Fibroblast of upper back skin (primary cell): ENCODE measurements around the gene WDFY1.

Source experiments
- DNase-seq: peaks from one replicate; pipeline ENCODE4 v3.0.0-alpha.2; 2013

Gene WDFY1, protein sequence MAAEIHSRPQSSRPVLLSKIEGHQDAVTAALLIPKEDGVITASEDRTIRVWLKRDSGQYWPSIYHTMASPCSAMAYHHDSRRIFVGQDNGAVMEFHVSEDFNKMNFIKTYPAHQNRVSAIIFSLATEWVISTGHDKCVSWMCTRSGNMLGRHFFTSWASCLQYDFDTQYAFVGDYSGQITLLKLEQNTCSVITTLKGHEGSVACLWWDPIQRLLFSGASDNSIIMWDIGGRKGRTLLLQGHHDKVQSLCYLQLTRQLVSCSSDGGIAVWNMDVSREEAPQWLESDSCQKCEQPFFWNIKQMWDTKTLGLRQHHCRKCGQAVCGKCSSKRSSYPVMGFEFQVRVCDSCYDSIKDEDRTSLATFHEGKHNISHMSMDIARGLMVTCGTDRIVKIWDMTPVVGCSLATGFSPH

DNA sequence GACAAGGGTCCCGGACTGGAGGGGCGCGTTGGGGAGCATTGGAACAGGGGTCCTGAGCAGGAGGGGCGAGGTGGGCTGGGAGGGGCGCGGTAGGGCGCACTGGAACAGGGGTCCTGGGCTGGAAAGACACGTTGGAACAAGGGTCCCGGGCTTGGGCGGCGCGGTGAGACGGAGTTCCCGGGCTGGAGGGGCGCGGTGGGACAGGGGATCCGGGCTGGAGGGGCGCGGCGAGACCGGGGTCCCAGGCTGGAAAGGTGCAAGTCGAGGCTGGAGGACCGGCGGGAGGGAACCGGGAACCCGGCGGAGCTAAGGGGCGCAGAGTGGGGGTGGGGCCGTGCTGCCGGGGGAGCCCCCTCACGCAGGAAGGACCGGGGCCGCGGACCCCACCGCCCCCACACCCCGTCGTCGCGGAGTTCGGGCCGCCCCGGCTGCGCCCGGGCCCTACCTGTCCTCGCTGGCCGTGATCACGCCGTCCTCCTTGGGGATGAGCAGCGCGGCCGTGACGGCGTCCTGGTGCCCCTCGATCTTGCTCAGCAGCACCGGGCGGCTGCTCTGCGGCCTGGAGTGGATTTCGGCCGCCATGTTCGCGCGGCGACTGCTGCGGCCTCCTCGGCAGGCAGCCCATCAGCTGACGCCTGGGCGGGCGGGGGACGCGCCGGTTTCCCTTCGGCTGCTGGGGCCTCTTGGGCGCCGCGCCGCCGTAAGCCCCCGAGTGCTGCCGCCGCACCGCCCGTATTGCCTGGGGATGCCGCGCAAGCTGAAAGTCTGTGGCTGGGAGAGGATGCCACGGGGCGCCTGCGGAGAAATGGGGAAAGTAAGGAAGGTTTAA lies at the start of gene WDFY1:
WDFY1 (minus strand) TSS at position 633 of the 829 bp plus-strand sequence; CDS start at position 582, 51 bp downstream.
- DNase-seq: peak; percentile 88

DNA sequence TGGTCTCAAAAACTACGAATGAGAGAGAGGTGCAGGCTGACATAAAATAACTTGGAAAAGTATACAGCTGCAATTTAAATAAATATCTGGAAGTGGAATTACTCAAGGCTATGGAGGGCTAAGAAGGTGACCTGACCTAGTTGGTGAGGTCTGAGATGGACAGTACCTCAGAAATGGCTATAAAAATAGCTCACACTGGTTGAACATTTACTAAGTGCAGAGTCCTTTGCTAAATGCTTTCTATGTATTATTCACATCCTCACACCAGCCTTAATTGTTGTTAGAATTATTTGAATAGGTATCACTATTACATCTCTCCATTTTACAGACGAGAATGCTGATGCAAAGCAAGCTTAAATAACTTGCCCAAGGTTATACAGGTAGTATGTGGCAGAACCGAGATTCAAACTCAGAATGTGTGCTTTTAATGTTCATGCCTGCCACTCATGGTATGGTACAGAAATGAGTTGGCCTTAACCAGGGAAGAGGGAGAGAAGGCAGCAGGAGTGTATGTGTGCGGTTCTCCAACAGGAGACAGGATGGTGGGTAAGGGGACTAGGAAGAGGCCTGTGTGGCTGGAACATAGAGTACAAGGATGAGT lies 49.5 kb upstream of the WDFY1 start:
- DNase-seq: no peak

DNA sequence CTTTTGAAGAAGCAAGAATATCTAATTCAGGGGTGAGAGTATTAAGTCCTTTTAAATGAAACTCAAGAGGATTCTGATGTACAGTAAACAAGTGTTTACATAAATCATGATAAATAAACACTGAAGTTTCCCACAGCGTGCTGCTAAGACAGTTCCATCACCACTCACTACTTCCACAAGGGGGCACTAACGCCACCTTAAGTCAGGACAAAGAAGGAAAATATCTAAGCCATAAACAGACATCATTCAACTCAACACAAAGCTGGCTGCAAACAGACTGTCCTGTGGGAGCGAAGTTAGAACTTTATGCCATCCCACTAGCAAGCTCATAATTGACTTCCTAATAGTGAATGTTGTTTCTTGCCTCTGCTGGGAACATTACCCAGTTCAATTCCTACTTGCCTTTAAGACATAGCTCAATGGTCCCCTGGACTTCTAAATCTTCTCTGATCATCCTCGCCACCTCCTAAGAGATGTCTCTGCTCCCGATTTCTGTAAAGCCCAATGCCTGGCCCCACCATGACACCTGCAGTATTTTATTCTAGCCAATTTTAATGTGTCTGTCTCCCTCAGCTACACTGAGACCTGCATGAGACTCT lies 48.6 kb upstream of the WDFY1 start:
- DNase-seq: peak; percentile 84

DNA sequence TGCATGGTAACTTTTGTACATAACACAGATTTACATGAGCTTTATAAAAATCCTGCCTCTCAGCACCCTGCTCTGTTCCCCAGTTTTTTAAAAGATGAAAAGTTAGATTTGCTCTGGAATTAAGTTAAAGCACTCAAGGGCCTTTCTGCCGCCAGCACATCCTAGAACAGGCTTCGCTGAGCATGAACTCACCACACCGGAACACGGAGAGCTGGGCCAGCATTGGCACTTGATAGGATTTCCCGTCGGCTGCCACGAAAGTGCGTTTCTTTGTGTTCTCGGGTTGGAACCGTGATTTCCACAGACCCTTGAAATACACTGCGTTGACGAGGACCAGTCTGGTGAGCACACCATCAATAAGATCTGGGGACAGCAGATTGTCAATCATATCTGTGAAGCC lies 46.5 kb upstream of the WDFY1 start:
- DNase-seq: no peak

DNA sequence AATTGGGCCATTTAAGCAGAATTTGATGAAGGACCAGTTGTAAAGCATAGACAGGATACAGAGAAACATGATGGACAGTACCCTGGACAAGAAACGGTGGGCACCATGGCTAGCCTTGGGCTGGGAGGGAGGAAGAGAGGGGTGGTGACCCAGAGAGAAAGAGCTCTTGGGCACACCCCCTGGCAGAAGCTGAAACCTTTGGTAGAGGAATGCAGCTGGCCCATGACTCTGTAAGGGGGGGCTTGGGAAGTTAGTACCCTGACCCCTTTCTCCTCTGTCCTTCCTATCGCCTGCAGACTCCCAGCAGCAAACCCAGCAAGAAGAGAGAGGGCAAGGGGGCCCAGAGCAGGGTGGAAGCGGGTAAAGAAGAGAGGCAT lies 44.7 kb upstream of the WDFY1 start:
- no peak for DNase-seq

DNA sequence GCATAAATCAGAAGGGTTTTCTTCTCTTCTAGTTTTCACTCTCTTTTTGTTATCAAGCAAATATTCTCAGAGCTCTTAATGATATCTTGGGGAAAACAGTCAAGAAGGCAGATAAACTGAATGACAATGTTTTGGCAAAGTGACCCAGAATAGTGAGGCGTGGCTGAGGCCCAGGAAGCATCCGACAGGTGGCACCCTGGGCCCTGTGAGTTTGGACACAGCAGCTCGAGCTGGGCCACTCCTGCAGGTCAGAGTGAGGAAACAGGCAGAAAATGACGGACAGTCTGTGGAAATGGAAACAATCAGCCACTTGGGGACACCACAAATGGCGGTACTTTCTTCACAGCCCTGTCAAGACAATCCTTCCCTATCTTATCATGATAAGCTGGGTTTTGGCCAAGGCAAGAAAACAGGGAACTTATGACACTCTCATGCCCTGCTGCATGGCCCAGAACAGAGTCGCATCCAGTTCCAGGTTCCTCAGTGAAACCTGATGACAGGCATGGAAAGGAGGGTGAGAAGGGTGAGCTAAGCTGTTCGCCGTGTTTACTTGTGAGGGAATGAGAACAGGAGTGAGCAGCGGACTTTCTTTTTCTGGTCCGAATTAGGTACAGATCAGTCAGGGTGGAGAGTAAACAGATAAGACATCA lies 44.2 kb upstream of the WDFY1 start:
- no peak for DNase-seq

DNA sequence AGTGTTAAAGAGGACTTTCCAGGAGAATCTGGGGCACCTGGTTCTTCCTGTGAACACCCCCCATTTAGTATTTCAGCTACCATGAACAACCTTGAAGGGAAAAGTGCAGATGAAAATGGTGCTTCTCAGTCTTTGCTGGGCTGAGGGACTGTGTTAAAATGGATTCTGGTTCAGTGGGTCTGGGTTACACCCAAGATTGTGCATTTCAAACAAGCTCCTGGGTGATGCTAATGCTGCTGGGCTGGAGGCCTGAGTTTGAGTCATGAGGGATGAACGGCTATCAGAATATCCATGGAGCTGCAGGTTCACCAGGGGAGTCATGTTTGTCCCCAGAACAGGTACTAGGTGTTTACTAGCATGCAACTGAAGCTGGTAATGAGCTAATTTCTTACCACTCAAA lies 36.1 kb upstream of the WDFY1 start:
- DNase-seq: no peak

DNA sequence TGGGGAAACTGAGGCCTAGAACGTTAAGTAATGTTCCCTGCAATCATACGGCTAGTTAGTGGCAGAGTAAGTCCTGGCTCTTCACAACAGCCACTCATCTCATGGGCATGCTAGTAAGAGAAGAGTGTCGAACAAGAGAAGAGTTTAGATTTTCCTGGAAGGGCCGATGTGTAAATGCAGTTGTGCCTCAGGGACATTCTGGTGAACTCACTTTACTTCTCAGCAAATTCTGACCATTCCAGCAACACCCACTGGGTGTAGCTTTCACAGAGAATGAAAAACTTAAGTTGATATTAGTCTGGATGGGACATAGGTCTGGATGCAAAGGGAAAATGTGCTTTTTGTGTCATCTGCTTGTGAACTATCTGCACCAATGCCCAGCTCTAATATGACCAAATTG lies 35.7 kb upstream of the WDFY1 start:
- no peak for DNase-seq

DNA sequence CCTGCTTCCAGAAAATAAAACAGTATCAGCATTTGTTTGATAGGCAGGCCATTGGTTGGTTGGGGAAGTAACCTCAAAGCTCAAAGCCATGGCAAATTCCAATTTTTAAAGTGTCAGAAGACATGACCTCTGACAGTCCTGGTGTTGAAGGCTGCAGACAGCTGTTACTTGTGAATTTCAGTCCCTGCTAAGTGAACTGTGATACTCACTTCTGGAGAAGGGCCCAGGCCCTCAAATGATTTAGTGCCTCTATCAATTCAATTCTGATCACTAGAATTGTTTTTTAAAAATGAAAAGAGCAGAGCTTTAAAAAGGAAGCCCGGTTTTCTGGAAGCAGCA lies 35.2 kb upstream of the WDFY1 start:
- DNase-seq: no peak

DNA sequence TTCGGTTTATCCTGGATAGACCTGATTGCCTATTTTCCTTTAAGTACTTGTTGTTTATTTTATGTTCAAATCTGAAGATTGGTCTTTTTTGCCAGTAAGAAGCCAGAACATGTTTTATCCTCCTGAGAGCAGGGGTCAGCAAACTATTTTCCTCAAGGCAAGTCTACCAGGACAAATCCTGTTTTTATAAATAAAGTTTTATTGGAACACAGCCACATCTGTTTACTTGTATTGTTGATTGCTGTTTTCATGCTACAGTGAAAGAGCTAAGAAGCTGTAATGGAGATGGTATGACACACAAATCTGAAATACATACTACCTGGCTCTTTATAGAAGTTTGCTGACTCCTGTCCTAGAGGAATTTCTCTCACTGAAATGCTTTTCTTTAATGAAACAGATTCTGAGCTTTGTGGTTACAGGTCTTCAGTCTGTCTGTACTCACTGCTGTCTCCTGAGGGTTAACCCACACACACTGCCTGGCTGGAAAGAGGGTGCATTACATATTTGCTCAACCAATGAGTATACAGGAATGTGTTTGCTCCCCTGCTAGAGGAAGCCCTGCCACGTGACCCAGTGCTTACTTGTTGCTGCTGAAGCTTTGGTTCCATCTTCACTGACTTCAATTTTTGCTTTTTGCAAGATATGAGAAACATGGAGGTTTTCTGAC lies 34.7 kb upstream of the WDFY1 start:
- DNase-seq: peak; percentile 81

DNA sequence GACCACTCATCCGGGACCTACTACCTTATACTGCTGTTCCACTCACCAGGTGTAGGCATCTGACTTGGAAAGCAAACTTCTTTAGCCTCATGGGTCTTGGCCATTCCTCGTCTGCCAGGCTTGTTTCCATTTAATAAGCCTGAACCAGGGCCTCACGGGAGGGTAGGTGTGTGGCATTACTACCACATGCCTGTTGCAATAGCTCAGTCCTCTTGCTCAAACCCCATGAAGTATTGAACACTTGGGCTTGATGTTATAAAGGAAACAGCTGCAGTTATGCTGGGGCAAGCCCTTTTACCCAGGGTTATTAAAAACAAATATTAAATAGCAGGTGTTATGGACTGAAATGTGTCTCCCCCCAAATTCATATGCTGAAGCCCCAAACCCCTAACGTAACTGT lies 33.3 kb upstream of the WDFY1 start:
- no peak for DNase-seq

DNA sequence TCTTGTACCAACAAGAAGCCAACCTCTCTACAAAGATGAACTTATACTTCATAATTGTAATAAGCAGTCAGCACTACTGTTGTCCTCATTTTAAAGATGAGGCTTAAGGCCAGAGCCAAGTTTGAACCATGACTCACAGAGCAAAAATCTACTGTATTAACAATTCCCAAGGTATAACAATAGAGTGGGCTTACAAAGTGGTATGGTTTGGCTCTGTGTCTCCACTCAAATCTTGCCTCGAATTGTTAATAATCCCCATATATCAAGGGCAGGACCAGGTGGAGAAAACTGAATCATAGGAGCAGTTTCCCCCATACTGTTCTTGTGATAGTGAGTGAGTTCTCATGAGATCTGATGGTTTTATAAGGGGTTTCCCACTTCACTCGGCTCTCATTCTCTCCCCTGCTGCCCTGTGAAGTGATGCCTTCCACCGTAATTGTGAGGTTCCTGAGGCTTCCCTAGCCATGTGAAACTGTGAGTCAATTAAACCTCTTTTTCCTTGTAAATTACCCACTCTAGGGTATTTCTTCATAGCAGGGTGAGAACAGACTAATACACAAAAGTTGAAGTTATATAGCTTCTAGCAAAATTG lies 31.6 kb upstream of the WDFY1 start:
- peak; percentile 92 for DNase-seq

DNA sequence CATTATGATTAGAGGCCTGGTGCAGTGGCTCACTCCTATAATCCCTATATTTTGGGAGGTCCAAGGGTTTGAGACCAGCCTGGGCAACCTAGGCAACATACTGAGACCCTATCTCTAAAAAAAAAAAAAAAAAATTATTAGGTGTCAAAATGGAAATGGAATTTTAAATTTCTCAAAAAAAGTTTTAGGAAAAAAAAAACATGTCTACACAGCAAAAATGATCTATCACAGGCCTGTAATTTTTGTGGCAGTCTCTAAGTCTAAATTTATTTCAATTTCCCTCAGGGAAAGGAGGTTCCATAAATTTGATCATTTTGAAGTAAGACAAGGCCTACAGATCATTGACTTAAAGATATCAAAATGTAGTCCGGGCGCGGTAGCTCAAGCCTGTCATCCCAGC lies 28.5 kb upstream of the WDFY1 start:
- no peak for DNase-seq

DNA sequence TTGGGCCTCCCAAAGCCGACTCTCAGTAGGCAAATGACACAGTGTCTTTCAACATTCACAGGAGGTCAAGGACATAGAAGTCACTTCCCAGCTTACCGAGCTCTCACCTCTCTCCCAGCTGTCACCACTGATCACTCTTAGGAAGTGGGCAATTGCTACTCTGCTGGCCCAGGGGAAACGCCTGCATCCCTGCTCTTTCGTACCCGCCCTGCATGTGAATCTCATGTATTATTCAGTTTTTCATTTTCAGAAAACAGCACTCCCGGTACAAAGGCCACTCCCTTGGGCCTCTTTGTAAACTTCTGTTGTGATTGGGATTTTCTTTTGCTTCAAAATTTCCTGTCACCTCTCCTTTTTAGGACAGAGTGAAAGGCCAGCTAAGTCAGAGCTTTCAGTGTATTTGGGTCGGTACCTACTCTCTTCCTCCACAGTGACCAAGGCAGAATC lies 27.5 kb upstream of the WDFY1 start:
- DNase-seq: no peak

DNA sequence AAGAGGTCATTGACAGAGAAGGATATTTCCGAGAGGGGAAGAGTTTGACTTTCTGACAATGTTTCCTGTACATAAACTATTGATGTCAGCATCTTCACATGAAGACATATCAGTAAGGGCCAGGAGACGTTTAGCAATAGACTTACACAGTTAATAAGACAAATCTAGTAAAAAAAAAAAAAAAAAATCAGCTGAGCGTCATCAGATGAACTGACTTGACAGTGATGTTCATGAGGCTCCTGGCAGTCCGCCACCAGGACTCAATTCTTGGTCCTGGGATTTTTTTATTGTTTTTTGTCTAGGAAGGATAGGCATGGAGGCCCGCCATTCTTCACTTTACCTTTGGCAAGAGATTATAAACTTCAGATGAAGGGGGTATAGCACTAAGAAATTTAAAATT lies 26.6 kb upstream of the WDFY1 start:
- no peak for DNase-seq

DNA sequence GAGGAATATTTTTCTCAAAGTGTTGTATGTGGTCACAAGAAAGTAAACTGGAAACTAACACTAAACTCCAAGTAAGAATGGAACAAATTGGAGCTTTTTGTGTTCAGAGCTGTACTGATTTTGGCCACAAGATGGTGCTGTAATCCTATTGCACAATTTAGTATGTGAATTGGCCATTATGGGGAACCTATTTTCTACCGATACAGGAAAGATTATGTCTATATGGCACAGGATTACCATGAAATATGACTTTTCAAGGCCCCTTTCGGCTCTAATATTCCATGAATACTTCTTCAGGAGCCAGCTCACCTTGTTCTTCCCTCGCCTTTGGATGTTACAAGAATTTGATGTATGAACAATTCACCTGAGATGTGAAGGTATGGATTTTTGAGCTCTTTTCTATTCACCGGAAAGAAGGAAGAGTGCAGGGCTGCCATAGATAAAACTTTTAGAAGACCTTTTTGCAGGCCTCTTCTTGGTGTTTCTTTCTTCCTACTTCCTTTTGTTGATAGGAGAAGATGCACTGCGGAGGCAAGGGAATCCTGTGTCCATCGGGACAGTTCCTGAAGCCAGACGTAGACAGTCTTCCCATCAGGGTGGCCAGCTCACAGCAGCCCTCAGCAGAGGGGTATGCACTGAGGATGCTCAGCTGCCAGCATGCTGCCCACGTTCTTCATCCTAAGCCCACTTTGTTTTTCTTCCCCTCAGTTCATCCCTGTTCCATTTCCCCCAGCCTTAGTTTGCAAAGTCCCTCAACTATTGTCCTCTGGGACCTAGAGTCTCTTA lies 25.4 kb upstream of the WDFY1 start:
- peak; percentile 64 for DNase-seq

DNA sequence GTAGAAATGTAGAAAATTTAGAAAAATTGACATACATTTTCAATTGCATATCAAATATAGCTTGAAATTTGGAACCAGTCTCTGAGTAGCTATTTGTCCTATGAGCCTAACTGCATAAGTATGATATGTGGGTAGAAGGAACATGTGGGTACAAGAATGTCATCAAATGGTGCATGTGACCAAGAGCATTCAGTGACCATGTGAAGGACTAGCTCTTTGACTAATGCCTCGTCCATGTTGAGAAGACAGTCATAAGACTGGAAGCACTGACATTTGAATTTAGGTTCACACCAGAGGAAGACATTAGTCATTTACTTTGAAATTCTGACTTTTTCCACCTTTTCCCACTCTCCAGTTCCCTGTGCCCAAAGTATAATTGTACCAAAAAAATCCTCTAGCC lies 24.7 kb upstream of the WDFY1 start:
- no peak for DNase-seq

DNA sequence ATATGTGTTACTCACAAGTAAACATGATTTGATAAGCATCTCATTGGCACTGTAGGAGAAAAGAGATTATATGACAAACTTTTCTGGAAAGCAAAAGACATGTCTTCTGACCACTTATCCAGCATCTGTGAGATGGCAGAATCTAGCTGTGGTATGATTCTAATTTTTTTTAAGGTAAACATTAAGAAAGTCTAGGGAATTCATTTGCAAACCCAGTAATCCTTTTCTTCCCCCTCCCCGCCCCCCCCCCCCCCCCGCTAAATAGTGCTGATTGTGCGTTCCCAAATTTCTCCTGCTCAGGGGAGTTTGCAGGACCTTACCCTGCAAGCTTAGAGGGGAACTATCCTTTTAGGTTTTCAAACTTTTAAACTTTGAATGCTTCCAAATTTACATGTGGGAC lies 24.2 kb upstream of the WDFY1 start:
- no peak for DNase-seq

DNA sequence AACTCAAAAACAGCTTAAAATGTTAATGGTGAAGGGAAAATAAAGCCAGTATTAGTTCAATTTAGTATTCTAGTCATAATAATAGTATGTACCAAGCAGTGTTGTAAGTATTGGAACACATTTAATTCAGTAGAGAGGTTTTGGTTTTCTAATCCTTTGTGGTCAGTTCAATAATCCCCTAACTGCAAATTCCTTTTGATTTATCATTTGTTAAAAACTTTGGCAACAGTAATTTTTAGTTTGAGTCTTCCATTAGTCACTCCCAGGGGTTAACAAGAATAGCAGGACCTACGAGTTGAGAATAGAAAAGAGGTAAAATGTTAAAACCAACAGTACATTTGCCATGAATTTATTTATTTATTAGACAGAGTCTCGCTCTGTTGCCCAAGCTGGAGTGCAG lies 22.8 kb upstream of the WDFY1 start:
- DNase-seq: peak; percentile 82

DNA sequence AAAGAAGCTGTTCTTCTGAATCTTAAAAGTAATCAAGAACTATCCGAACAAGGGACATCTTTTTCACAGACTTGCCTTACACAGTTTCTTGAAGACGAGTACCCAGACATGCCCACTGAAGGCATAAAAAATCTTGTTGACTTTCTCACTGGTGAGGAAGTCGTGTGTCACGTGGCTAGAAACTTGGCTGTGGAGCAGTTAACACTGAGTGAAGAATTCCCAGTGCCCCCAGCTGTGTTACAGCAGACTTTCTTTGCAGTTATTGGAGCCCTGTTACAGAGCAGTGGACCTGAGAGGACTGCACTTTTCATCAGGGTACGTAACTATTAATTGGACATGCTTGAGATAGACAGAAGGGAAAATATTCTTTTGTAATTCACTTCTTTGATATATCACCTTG lies 14.6 kb upstream of the WDFY1 start:
- no peak for DNase-seq
